NCI-H2196 treated with DMSO at 0.1 percent for 48 hours (cell line): Measurements from ENCODE around the gene MYL7.

Source experiments
- DNase-seq: peaks from one replicate; lab custom pipeline; 2025; ENCODE audit not compliant: unreplicated experiment; lab: John Stamatoyannopoulos, UW

The MYL7 gene

DNA sequence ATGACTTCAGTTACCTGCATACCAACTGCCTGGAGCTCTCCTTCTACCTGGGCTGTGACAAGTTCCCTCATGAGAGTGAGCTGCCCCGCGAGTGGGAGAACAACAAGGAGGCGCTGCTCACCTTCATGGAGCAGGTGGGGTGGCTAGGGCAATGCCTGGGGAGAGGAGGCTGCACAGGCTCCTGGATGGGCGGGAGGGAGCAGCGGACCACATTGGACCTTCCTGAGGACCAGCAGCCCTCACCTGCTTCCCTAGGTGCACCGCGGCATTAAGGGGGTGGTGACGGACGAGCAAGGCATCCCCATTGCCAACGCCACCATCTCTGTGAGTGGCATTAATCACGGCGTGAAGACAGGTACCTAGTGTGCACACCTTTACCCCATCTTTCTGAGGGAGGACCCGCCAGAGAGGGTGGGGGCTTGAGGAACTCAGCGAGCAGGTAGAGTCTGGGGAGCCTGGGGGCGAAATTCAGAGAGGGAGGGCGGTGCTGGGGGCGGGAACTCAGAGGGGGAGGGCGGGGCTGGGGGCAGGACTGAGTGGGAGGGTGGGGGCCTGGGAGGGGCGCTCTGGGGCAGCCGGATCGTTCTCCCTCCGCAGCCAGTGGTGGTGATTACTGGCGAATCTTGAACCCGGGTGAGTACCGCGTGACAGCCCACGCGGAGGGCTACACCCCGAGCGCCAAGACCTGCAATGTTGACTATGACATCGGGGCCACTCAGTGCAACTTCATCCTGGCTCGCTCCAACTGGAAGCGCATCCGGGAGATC is 28.0 kb downstream of the MYL7 start:
- DNase-seq: no peak

DNA sequence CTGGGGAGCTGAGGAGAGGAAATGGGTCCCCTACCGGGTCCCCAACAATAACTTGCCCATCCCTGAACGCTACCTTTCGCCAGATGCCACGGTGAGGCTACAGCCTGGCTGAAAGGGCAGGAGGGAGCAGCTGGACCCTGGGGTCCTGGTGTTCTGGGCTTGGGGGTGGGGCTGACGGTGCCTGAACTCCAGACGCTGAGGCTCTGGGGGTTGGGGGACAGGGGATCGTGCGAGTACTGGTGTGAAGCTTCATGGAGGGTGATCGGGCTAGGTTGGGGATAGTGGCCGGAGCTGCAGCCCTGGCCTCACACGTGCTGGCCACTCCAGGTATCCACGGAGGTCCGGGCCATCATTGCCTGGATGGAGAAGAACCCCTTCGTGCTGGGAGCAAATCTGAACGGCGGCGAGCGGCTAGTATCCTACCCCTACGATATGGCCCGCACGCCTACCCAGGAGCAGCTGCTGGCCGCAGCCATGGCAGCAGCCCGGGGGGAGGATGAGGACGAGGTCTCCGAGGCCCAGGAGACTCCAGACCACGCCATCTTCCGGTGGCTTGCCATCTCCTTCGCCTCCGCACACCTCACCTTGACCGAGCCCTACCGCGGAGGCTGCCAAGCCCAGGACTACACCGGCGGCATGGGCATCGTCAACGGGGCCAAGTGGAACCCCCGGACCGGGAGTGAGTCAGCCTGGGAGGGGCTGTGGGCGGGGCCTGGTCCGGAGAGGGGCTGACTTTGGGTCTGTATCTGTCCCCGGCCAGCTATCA is 28.7 kb downstream of the MYL7 start:
- no peak for DNase-seq

DNA sequence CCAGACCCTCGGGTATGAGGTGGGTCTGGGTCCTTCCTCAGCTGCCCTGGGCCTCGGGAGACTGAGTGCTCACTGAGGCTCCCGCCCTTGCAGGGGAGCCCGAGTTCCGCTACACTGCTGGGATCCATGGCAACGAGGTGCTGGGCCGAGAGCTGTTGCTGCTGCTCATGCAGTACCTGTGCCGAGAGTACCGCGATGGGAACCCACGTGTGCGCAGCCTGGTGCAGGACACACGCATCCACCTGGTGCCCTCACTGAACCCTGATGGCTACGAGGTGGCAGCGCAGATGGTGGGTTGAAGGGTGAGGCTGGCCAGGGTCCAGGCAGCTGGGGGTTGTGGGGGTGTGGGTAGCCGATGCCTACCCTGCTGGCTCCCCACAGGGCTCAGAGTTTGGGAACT is 29.4 kb downstream of the MYL7 start:
- DNase-seq: no peak

DNA sequence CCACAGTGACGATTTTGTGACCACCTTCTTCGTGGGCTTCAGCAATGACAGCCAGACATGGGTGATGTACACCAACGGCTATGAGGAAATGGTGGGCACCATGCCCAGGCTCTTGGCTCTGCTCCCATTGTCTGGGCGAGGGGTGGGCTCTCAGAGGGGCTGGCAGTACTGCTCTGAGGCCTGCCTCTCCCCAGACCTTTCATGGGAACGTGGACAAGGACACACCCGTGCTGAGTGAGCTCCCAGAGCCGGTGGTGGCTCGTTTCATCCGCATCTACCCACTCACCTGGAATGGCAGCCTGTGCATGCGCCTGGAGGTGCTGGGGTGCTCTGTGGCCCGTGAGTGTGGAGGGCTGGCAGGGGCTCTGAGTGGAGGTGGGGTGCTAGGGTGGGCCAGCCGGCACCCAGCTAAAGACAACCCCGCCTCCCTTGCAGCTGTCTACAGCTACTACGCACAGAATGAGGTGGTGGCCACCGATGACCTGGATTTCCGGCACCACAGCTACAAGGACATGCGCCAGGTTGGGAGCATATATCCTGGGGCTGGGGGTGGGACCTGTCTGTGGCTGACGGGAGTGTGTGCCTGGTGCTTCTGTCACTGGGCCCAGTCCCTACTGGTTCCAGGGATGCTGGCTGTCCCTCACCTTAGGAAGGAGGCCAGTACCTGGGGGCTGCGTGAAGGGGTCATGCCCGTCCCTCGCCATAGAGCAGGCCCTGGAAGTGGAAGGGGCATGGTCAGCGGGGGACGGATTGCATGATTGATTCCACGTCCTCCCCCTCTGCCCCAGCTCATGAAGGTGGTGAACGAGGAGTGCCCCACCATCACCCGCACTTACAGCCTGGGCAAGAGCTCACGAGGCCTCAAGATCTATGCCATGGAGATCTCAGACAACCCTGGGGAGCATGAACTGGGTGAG is 30.2 kb downstream of the MYL7 start:
- no peak for DNase-seq

DNA sequence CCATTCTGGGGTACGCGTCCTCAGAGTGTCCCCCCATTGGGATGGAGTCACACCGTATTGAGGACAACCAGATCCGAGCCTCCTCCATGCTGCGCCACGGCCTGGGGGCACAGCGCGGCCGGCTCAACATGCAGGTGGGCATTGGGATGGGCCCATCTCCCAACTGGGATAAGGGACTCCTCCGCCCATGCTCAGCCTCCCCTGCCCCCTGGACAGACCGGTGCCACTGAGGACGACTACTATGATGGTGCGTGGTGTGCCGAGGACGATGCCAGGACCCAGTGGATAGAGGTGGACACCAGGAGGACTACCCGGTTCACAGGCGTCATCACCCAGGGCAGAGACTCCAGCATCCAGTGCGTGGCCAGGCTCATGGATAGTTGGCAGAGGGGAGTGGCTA is 31.1 kb downstream of the MYL7 start:
- DNase-seq: no peak

DNA sequence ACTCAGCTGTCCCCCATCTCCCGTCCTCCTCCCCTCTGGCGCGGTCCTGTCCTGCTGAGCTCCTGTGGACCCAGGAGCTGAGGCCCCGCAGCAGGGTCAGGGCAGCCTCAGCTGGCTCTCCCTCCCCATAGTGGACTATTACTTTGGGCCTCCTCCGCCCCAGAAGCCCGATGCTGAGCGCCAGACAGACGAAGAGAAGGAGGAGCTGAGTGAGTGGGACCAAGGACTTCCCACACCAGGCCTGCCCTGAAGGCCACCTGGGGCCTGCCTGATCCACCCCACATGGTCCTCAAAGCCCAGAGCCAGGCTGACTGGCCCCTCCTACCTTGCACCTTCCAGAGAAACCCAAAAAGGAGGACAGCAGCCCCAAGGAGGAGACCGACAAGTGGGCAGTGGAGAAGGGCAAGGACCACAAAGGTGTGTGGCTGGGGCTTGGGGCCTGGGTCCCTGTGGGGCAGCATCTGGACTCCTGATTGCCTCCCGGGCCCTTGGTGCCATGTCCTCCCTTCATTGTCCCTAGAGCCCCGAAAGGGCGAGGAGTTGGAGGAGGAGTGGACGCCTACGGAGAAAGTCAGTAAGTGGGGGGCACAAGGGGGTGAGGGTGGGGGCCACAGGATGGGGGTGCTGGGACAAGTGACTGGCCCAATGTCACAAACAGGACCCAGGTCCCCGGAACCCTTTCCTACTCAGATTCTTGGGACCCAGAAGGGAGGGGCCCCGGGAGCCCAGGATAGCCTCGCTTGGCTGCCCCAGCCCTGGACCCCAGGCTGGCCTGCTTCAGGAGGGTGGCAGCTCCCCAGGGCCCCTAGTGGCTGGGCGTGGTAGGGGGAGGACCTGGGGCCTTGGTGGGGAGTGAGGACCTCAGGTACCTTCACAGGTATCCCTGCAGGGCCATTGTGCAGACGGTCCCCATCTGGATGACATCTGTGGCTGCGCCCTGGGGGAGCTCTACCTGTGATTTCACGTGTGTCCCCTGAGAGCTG is 32.1 kb downstream of the MYL7 start:
- DNase-seq: no peak

DNA sequence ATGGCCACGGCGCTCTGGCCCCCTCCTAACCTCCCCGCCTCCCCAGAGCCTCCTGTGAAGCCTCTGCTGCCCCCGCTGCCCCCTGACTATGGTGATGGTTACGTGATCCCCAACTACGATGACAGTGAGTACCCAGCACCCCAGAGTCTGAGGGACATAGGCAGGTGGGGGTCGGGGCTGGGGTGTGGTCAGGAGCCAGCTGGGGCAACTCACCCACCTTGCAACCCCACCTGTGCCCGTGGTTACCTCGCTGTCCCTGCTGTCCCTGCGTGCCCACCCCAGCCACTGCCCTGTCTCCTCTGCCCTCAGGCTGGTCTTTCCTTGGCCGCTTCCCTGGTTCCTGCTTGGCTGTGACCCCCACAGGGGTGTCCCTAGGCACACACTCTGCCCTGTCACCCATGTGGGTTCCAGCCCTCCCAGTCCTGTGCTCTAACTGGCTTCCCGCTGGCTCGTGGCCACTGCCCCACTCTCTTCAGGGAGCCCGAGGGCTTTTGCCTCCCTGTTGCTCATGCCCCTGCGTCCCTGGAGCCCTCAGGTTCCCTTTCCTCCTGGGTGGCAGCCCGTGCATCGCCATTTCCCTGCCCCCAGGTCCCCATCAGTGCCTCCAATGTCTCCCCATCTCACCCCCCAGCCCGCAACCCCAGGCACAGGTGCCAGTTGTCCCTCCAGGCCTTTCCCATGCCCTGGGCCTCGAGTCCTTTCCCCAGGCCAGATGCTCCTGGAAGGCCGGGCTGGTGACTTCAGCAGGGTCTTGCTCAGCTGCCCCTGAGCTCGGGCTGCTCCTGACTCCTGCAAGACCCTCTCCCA is 33.0 kb downstream of the MYL7 start:
- no peak for DNase-seq

DNA sequence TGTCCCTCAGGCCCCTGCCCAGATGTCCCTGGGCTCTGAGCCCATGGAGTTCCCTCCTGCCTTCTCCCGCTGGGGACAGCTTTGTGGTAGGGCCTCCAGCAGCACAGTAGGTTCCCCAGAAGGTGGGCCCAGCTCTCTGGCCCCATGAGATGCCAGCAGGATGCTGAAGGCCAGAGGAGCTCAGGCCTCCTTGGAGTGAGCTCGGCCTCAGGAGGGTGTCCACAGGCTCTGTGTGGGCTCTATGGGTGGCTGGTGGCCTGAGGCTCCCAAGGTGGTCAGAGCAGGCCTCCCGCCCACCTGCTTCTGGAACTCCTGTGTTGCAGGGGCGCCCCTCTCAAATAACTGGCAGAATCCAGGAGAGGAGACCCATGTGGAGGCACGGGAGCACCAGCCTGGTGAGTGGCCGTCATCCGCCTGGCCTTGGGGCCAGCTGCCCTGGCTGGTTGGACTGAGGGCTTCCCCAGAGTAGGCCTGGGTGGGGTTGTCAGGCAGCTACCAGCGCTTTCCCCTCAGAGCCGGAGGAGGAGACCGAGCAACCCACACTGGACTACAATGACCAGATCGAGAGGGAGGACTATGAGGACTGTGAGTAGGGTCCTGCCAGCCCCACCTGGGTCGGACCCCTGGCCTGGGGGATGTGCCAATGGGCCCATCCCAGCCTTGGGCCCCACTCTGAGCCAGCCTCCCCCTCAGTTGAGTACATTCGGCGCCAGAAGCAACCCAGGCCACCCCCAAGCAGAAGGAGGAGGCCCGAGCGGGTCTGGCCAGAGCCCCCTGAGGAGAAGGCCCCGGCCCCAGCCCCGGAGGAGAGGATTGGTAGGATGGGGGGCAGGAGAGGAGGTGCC is 33.8 kb downstream of the MYL7 start:
- DNase-seq: no peak

DNA sequence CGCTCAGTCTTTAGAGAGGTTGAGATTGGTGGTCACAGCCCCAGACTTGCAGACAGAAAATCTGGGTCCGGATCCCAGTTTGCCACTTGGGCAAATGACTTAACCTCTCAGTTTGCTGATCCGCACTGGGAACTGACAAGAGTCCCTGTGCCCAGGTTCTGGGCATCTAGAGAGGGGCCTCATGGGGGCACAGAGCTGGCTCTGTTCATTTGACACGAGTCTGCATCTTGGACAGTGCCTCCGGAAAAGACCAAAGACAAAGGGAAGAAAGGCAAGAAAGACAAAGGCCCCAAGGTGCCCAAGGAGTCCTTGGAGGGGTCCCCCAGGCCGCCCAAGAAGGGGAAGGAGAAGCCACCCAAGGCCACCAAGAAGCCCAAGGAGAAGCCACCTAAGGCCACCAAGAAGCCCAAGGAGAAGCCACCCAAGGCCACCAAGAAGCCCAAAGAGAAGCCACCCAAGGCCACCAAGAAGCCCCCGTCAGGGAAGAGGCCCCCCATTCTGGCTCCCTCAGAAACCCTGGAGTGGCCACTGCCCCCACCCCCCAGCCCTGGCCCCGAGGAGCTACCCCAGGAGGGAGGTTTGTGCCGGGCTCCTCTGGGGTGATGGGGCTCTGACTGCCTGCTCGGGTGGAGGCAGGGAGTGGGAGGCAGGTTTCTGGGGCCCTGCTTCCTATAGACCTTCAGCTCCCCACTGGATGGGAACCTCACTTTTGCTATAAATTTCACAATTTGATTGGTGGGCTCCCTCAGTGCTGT is 34.6 kb downstream of the MYL7 start:
- DNase-seq: no peak

DNA sequence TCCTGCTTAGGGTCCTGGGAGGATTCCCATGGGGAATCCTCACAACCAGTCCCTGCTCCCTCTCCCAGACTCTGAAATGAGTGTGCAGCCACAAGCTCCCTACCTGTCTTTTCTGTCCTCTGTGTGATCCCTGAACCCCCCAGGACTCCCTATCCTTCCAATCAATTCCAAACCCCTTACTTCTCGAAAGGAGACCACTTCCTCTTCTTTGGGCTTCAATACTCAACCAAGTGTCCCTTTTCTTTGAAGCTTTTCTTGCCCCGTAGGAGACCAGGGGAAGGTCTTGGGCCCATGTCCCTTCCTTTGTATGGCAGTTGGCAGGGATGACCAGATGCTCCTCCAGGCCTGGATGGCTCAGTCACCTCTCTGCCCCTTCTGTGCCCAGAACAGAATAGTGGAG is 35.3 kb downstream of the MYL7 start:
- no peak for DNase-seq

DNA sequence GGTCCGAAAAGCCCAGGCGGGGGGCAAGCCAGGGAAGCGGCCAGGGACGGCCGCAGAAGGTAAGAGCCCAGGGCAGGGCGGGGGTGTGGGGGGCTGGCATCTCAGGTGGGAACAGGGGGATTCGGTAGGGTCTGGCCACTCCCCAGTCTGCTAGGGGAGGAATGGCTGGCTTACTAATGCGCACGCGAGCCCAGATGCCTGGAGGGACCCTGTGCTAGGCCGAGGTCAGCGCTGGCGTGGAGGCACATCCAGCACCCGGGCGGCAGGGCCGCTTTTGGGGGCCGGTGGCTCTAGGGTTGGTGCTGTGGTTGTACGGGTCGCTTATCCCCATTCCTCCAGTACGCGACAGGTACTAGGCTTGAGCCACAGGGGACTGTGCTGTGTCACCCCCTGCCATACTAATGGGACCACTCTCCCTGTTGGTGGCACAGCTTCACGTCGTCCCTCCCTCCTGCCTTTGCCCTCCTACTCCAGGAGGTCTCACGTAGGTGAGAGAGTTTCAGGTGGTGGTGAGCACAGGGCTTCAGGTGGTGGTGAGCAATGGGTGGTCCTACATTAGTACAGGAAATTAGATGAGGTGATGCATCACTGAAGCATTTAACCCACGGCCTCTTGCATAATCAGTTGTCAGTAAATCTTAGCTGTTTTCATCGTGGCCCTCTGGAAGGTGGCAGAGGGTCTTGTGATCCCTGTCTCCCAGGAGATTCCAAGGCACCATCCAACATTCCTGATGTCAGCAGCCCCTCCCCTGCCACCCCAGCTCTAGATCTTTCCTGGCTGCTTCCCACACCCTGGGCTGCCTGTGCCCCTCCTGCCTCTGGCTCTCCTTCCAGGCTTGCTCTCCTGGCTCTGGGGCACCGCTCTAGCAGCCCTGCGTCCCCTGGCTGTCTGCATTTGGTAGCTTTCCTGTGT is 36.0 kb downstream of the MYL7 start:
- no peak for DNase-seq

DNA sequence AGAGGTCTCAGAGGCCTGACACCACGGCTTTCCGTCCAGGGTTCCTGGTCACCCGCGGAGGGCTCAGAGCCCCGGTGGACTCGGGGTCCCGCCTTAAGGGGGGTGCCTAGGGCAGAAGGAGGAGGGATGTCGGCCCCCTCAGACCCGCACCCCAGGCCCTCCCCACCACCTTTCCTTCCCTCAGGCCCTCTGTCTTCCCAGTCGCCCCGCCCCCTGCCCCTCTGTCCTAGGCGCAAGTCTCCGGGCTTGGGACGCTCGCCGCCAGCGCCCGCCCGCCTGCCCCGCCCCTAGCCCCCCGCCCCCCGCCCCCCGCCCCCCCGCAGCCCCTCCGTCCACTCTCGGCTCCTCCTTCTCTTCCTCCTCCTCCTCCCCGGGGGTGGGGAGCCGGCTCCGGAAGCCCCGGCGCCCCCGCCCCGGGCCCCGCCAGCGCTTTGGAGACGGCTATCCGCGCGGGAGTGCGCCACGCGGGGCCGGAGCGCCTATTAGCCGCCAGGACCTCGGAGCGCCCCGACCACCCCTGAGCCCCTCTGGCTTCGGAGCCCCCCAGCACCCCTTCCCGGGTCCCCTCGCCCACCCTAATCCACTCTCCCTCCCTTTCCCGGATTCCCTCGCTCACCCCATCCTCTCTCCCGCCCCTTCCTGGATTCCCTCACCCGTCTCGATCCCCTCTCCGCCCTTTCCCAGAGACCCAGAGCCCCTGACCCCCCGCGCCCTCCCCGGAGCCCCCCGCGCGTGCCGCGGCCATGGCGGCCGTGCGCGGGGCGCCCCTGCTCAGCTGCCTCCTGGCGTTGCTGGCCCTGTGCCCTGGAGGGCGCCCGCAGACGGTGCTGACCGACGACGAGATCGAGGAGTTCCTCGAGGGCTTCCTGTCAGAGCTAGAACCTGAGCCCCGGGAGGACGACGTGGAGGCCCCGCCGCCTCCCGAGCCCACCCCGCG is 36.9 kb downstream of the MYL7 start, which contains the start of gene AEBP1:
TSS of gene AEBP1 (plus strand) at position 423 of the 937 bp plus-strand sequence. CDS start at position 744, 321 bp downstream.
- no peak for DNase-seq

DNA sequence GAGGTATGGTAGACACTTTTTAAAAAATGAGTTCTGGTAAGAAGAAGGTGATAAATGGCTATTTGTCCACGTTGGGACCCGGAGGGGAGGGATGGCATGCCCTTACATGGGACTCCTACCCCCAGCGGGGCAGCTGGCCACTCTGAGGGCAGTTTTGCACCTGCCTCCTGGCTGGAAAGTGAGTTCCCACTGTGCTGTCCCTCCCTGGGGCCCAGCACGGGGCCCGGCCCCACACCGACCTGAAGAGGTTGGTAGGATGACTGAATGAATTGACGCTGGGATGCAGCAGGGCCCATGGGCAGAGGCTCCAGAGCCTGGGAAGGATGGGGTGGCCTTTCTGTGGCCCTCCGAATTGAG is 37.6 kb downstream of the MYL7 start:
- no peak for DNase-seq

DNA sequence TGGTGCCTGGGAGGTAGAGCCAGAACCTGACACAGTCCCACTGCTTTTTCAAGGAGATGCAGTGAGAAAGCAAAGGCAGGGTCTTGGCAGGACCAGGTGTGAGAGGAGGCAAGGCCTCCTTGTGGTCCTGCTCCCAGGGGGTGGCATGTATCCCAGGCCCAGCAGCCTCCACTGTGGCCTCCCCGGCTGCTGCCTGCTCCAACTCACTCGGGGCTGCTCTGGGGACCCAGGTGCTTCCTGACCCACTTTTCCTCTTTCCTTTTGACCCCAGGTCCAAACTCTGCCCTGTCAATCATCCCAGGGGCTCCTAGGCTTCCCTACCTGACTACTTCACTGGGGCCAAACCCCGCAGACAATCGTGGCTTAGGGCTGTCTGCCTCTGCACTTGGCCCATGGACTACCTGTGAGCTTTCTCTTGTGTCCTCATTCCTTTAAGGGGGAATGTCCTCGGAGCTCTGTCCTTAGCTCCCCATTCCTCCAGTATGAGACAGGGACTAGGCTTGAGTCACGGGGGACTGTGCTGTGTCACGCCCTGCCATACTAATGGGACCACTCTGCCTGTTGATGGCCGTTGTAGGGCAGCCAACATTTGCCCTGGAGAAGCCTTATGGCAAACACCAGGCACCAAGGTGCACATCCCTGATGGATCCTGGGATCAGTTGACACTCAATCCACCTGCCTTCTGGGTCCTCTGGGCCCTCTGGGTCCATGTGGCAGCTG is 38.1 kb downstream of the MYL7 start:
- no peak for DNase-seq
